Gastroesophageal sphincter (tissue), 4 donors: ENCODE measurements around the gene HHIP. TPM values are rescaled to one million over a fixed set of nuclear protein-coding genes. Genes with fewer than 3 reads are reported as not detected.

ENCODE experiments used
- ATAC-seq: fragments of 150-250 bp; one replicate; pipeline ENCODE4 v1.9.1; 2016; ENCODE audit warnings: mild to moderate bottlenecking, moderate library complexity
- H3K27ac ChIP-seq, 4 donors: fragments of 200-600 bp; sonication (generic) in 3 of 4; 1 replicate in 3 of 4; 2 replicates in 1 of 4; pipeline ENCODE4 v1.5.1; 2016 to 2019
- H3K27me3 ChIP-seq: fragments of 200-600 bp; sonication (generic); one replicate; pipeline ENCODE4 v1.5.1; 2019
- H3K36me3 ChIP-seq, 2 donors: fragments of 200-600 bp; sonication (generic); one replicate each; pipeline ENCODE4 v1.5.1; 2019; ENCODE audit warnings: control low read depth in 1 of 2
- H3K4me1 ChIP-seq, 3 donors: fragments of 200-600 bp; sonication (generic); 1 replicate in 2 of 3; 2 replicates in 1 of 3; pipeline ENCODE4 v1.5.1; 2016 to 2019; ENCODE audit warnings: control low read depth in 2 of 3
- H3K4me3 ChIP-seq, 2 donors: fragments of 200-600 bp; sonication (generic); one replicate each; pipeline ENCODE4 v1.5.1; 2019; ENCODE audit warnings: mild to moderate bottlenecking in 1 of 2, moderate library complexity in 1 of 2
- H3K9me3 ChIP-seq, 3 donors: fragments of 200-600 bp; sonication (generic); one replicate each; pipeline ENCODE4 v1.5.1; 2017 to 2019; ENCODE audit warnings: control low read depth in 2 of 3
- EP300 ChIP-seq: sonication (generic); formaldehyde crosslinking; IDR thresholded peaks from one replicate; pipeline ENCODE4 v1.6.1; 2017; ENCODE audit warnings: antibody characterized with exemption, mild to moderate bottlenecking
- POLR2A ChIP-seq, 2 donors: fragments of 450-650 bp; IDR thresholded peaks; one replicate each; pipeline ENCODE4 v1.6.1; 2017; ENCODE audit warnings: antibody characterized with exemption in 2 of 2, mild to moderate bottlenecking in 2 of 2, moderate library complexity in 1 of 2
- POLR2AphosphoS5 ChIP-seq: sonication (generic); formaldehyde crosslinking; IDR thresholded peaks from one replicate; pipeline ENCODE4 v1.6.1; 2017; ENCODE audit warnings: antibody characterized with exemption
- WGBS, 2 donors: methylation state at CpG; one replicate each; pipeline ENCODE4 v1.1.5; 2018; ENCODE audit warnings: low coverage in 1 of 2; 5-methylcytosine and 5-hydroxymethylcytosine counted together
- total RNA-seq, 4 donors: library from RNA; depleted of rRNA; stranded (reverse); fragments of >200 nt; gene quantifications; one replicate each; pipeline ENCODE4 v1.1.0, GENCODE V29; 2016
- TF ChIP-seq, protein P1 (sequence below), 4 experiments: fragments of 200-600 bp in 2 of 4; fragments of 450-650 bp in 2 of 4; sonication (generic) in 1 of 4; IDR thresholded peaks; one replicate each; pipeline ENCODE4 v1.5.1; 2017 to 2019; ENCODE audit warnings: antibody characterized with exemption in 4 of 4, mild to moderate bottlenecking in 2 of 4, moderate library complexity in 2 of 4

The HHIP gene
- total RNA-seq, 4 donors from 2014 or later, result 0.10 to 0.54 (median 0.19) TPM; not detected in 1

DNA sequence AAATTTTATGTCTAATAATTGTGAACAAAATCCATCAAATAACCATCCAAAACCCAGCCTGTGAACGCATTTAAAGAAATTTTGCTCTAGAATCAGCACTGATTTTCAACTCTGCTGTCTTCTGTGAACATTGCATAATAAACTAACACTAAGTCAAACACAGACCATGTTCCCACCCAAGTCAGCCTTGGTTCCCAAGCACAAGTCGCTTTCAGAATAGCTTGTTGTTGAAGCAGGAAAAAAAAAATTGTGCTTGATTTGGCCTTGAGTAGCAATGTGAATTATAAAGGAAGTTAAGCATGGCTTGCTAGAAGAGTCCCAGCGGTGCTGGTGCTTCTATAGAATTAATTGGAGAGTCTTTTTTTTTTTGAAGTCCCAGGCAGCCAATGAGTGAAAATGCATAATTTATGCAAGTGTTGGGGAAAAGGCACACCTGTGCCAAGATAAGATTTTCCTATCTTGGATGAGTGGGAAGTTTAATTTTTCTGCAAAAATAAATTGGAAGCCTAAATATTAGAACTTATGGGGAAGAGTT, 42.1 kb downstream of the HHIP start:
- Histone ChIP-seq H3K4me3 (no peak overlapping the region), H3K27ac (no peak overlapping the region), H3K27me3 (no peaks in the 10 kb centered on the region), H3K36me3 (no peaks in the 10 kb centered on the region), H3K4me1 (peaks cover 0 to 4% (median 0%) of the 10 kb centered on the region in 3 donors), H3K9me3 (no peaks in the 10 kb centered on the region)
- TF ChIP-seq POLR2A (IDR thresholded peaks at IDR 0.05) (no peak), EP300 (no peak), POLR2AphosphoS5 (no peak)
- TF ChIP-seq, protein P1, sequence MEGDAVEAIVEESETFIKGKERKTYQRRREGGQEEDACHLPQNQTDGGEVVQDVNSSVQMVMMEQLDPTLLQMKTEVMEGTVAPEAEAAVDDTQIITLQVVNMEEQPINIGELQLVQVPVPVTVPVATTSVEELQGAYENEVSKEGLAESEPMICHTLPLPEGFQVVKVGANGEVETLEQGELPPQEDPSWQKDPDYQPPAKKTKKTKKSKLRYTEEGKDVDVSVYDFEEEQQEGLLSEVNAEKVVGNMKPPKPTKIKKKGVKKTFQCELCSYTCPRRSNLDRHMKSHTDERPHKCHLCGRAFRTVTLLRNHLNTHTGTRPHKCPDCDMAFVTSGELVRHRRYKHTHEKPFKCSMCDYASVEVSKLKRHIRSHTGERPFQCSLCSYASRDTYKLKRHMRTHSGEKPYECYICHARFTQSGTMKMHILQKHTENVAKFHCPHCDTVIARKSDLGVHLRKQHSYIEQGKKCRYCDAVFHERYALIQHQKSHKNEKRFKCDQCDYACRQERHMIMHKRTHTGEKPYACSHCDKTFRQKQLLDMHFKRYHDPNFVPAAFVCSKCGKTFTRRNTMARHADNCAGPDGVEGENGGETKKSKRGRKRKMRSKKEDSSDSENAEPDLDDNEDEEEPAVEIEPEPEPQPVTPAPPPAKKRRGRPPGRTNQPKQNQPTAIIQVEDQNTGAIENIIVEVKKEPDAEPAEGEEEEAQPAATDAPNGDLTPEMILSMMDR (IDR thresholded peaks at IDR 0.05), result no peak
- whole genome bisulfite sequencing, 2 donors, result 78% methylated on average over 3 of the region's 3 CpGs
- no peak for ATAC-seq

DNA sequence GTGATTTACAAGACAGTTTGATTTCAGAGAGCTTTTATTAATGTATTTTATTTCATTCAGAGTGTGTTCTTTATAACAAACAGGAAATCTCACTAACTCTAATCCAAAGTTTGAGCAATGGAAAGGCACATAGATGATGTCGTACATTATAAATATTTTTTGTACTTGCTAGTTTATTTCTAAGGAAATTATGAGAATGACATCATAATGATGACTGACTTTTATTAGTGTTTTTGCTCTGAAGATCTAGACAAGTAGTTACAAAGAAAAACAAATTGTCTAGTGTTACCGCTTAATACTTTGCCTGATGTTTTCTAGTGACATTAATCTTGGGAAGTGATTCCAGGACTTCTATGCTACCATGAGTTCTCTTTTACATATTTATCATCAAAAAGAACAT, 43.2 kb downstream of the HHIP start:
- H3K4me3 ChIP-seq, result no peak overlapping the region
- H3K9me3 ChIP-seq, result no peaks in the 10 kb centered on the region
- peaks cover 0 to 4% (median 0%) of the 10 kb centered on the region in 3 donors for H3K4me1 ChIP-seq
- H3K27ac ChIP-seq, result no peak overlapping the region
- no peaks in the 10 kb centered on the region for H3K27me3 ChIP-seq
- 72 to 73% methylated on average over 2 of the region's 2 CpGs for WGBS, 2 donors
- H3K36me3 ChIP-seq, result no peaks in the 10 kb centered on the region
- TF ChIP-seq, protein P1 (IDR thresholded peaks at IDR 0.05), result no peak
- no peak for TF ChIP-seq POLR2A (IDR thresholded peaks at IDR 0.05)
- TF ChIP-seq POLR2AphosphoS5, result no peak
- no peak for TF ChIP-seq EP300
- no peak for ATAC-seq

DNA sequence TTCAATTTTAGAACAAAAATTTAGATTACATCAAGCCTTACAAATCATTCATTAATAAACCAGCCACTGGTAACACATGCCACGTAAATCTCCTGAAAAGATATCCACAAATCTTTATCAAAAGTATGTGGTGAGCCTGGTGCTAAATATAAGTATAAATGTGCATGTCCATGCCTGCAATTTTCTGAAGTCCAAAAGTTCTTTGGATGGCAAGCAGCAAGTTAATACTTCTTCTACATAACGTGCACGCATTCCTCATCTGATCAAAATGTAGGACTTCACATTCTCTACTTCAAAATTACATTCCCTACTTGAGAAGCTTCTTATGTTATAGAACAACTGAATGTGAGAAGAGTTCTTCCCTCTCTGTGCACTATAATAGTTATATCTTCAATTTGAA, 49.8 kb downstream of the HHIP start:
- H3K27me3 ChIP-seq, result no peaks in the 10 kb centered on the region

DNA sequence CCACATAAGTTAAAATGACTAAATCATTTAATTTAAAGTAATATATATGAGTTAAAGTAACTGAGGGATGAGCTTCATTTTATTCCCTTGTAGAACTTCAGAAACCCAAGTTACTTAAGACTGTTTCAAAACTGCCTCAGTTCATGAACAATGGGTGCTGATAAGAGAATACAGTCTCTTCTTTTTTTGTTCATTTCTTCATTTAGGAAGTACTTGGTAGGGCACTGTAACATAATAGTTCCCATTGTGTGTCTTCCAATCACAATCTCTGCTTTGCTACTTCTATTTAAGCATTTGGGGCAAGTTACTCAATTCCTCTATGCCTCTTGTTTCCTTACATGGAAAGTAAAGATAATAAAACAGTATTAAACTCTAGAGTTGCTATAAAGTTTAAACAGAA, 50.4 kb downstream of the HHIP start:
- Histone ChIP-seq H3K4me1 (no peaks in the 10 kb centered on the region), H3K4me3 (no peak overlapping the region), H3K36me3 (no peaks in the 10 kb centered on the region), H3K9me3 (no peaks in the 10 kb centered on the region), H3K27me3 (no peaks in the 10 kb centered on the region), H3K27ac (no peak overlapping the region)
- no peak for ATAC-seq
- no peak for TF ChIP-seq POLR2AphosphoS5
- TF ChIP-seq, protein P1 (IDR thresholded peaks at IDR 0.05), result no peak
- TF ChIP-seq EP300, result no peak
- TF ChIP-seq POLR2A (IDR thresholded peaks at IDR 0.05), result no peak

More for the DNA sequence above, 49.8 kb downstream of the HHIP start:
- Histone ChIP-seq H3K36me3 (no peaks in the 10 kb centered on the region), H3K27ac (no peak overlapping the region), H3K4me1 (no peaks in the 10 kb centered on the region), H3K9me3 (no peaks in the 10 kb centered on the region), H3K4me3 (no peak overlapping the region)
- WGBS, 2 donors, result 90 to 94% methylated on average over 3 of the region's 3 CpGs
- no peak for TF ChIP-seq EP300
- TF ChIP-seq, protein P1 (IDR thresholded peaks at IDR 0.05), result no peak
- no peak for TF ChIP-seq POLR2AphosphoS5
- TF ChIP-seq POLR2A (IDR thresholded peaks at IDR 0.05), result no peak
- no peak for ATAC-seq

DNA sequence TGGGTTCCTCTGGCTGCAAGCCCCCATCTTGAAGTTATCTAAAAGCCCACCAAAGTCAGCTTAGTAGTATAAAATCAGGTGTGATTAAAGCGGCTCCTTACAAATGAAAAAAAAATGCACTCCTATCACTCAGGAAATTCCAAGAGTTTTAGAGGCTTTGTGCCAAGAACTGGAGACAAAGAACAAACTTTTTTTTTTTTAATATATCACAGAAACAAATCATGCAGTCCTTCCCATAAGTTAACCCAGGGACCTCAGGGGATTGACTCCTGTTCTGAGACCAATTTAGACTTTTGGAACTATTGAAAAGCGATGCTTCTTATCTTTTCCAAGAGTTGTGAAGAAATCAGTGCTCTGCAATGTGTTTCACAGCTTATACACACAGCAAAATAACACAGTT, 53.6 kb downstream of the HHIP start:
- Histone ChIP-seq H3K27me3 (no peaks in the 10 kb centered on the region), H3K36me3 (no peaks in the 10 kb centered on the region), H3K27ac (no peak overlapping the region), H3K4me3 (no peak overlapping the region), H3K4me1 (no peaks in the 10 kb centered on the region), H3K9me3 (no peaks in the 10 kb centered on the region)
- WGBS, 2 donors, result 67 to 79% methylated on average over 2 of the region's 2 CpGs
- no peak for ATAC-seq
- TF ChIP-seq POLR2A (IDR thresholded peaks at IDR 0.05), result no peak
